Epithelial cell of proximal tubule (primary cell): ENCODE data around the gene RGS14. TPM values are rescaled to one million over a fixed set of nuclear protein-coding genes. Genes with fewer than 3 reads are reported as not detected.
"Not testable (repeated sequence)": the region's sequence is repeated elsewhere in the genome, so short reads cannot be mapped to it uniquely, and the experiment has no call there.

Experiments
- DNase-seq: peaks from one replicate; pipeline ENCODE4 v3.0.0-alpha.2; 2011; ENCODE audit warnings: low read depth
- H3K4me3 ChIP-seq: 2 replicates; pipeline ENCODE4 v1.5.1; 2011; ENCODE audit warnings: low read depth, mild to moderate bottlenecking, low read length
- CTCF ChIP-seq: conservative IDR thresholded peaks from 2 replicates; pipeline ENCODE4 v1.5.1; 2012; ENCODE audit warnings: low read depth, mild to moderate bottlenecking, low read length
- total RNA-seq: library from RNA; depleted of rRNA; stranded (reverse); fragments of >200 nt; gene quantifications from 2 replicates; pipeline ENCODE4 v1.2.3, GENCODE V29; 2015

RGS14 gene
- total RNA-seq, 1 donor from 2014 or later, result 19.6 TPM

GRCh38 chr5:177409043-177409801, 51.5 kb downstream of the RGS14 start, which contains the start of gene F12:
Gene F12 (minus strand): TSS chr5:177409564. CDS start chr5:177409527, 37 bp downstream.
- H3K4me3 ChIP-seq, result no peak within 1 kb of the TSS
- no peak for TF ChIP-seq CTCF
- no peak for DNase-seq

GRCh38 chr5:177410575-177410974, 52.9 kb downstream of the RGS14 start:
- DNase-seq, result no peak
- no peak for TF ChIP-seq CTCF

GRCh38 chr5:177412603-177413233, 55.0 kb downstream of the RGS14 start:
- no peak for DNase-seq
- H3K4me3 ChIP-seq, result no peak overlapping the region
- no peak for TF ChIP-seq CTCF

More at GRCh38 chr5:177410575-177410974, 52.9 kb downstream of the RGS14 start:
- H3K4me3 ChIP-seq, result no peak overlapping the region

GRCh38 chr5:177414481-177414880, 56.8 kb downstream of the RGS14 start:
- H3K4me3 ChIP-seq, result no peak overlapping the region
- TF ChIP-seq CTCF, result no peak
- no peak for DNase-seq

- H3K4me3 ChIP-seq, DNase-seq: not testable (repeated sequence)
These were observed 59.4 kb downstream of the RGS14 start for GRCh38 chr5:177417081-177417480.

- H3K4me3 ChIP-seq, result no peak overlapping the region
- no peak for DNase-seq
- no peak for TF ChIP-seq CTCF
These were observed 61.3 kb downstream of the RGS14 start for GRCh38 chr5:177419046-177419445.

- not testable (repeated sequence) for DNase-seq
These were observed 62.7 kb downstream of the RGS14 start for GRCh38 chr5:177420472-177420871.

More at GRCh38 chr5:177420472-177420871, 62.7 kb downstream of the RGS14 start:
- H3K4me3 ChIP-seq, result not testable (repeated sequence)
